Stimulated activated naive CD4-positive, alpha-beta T cell treated with Interleukin-2 at 50 U/mL for 16 hours (primary cell): ENCODE data around the gene CRKL.
"Not testable (repeated sequence)": the region's sequence is repeated elsewhere in the genome, so short reads cannot be mapped to it uniquely, and the experiment has no call there.

Source experiments
- DNase-seq: peaks from one replicate; lab custom pipeline; 2025; lab: John Stamatoyannopoulos, UW

Gene CRKL

GRCh38 chr22:20916916-20917810 is at the start of gene CRKL:
TSS of gene CRKL (plus strand) at chr22:20917407. CDS start at chr22:20917935, 528 bp downstream.
- peak; percentile 95 for DNase-seq

- DNase-seq = no peak
Measured at GRCh38 chr22:20868025-20868962, 48.9 kb upstream of the CRKL start.

GRCh38 chr22:20869234-20869633 is 48.0 kb upstream of the CRKL start:
- DNase-seq = no peak

GRCh38 chr22:20873214-20873613 is 44.0 kb upstream of the CRKL start:
- DNase-seq = no peak

- DNase-seq = no peak
Measured at GRCh38 chr22:20875296-20875695, 41.9 kb upstream of the CRKL start.

GRCh38 chr22:20877715-20878114 is 39.5 kb upstream of the CRKL start:
- no peak for DNase-seq

GRCh38 chr22:20881231-20881630 is 36.0 kb upstream of the CRKL start:
- no peak for DNase-seq

- no peak for DNase-seq
Measured at GRCh38 chr22:20881869-20882815, 35.1 kb upstream of the CRKL start.

GRCh38 chr22:20882855-20883254 is 34.4 kb upstream of the CRKL start:
- no peak for DNase-seq

GRCh38 chr22:20884454-20884853 is 32.8 kb upstream of the CRKL start:
- no peak for DNase-seq

GRCh38 chr22:20885017-20885556 is 32.1 kb upstream of the CRKL start:
- DNase-seq = no peak

GRCh38 chr22:20885557-20886323 is 31.5 kb upstream of the CRKL start:
- DNase-seq = no peak

GRCh38 chr22:20887375-20887774 is 29.8 kb upstream of the CRKL start:
- DNase-seq = no peak

- DNase-seq = no peak
Measured at GRCh38 chr22:20889025-20889704, 28.0 kb upstream of the CRKL start.

GRCh38 chr22:20889904-20890540 is 27.2 kb upstream of the CRKL start:
- no peak for DNase-seq

GRCh38 chr22:20890975-20891374 is 26.2 kb upstream of the CRKL start:
- no peak for DNase-seq

GRCh38 chr22:20897737-20898136 is 19.5 kb upstream of the CRKL start:
- not testable (repeated sequence) for DNase-seq

- DNase-seq = no peak
Measured at GRCh38 chr22:20899827-20900423, 17.3 kb upstream of the CRKL start.
